ENCODE measurements around the gene MTF1.
A peak's percentile ranks its signal among the peaks of the same experiment; 100 is the strongest.
"Not testable (repeated sequence)": the region's sequence is repeated elsewhere in the genome, so short reads cannot be mapped to it uniquely, and the experiment has no call there.

MTF1 gene

DNA sequence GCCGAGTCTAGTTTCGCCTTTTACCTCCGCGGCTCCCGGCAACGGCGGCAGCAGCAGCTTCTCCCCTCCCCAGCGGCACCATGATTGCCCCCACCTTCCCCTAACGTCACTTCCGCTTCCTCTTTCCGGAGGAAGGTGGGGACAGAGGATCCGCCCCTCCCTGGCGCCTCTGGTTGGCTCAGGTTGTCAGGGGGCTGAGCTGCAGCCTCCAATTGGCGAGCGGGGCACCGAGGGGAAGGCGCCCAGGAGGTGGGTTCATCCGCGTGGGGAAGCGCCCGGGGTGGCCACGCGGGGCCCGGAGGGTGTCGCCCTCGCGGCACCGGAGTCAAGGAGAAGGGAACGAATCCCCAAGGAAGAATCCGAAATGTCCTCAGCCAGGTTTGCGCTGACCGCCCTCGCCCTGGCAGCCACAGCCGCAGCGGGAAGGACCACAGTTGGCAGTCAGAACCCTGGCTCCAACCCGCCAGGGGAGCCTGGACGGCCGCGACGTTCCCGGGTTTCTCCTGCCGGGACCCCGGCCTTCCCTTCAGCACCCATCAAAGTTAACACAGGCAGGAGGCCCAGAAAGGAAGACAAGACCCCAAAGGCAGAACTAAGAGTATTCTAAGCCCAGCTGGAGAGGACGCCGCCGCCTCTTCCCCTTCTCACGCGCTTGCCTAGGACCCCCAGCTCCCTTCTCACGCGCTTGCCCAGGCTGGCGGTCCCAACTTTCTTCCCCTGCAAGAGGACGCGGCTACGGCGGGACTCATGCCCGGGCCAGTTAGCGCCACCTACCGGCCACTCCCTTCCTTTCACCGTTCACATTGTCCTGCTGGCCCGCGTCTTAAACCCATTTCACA, at the start of gene MTF1:
TSS of gene MTF1 (minus strand) at position 86 of the 839 bp plus-strand sequence. CDS start 1,934 bp downstream, outside the sequence.
- no peak for TF ChIP-seq ZNF274 (IDR thresholded peaks at IDR 0.05; ENCODE audit: low read depth, low read length)
- peak within 1 kb of the TSS; percentile 84 for H3K4me3 ChIP-seq (ENCODE audit: low read length)

DNA sequence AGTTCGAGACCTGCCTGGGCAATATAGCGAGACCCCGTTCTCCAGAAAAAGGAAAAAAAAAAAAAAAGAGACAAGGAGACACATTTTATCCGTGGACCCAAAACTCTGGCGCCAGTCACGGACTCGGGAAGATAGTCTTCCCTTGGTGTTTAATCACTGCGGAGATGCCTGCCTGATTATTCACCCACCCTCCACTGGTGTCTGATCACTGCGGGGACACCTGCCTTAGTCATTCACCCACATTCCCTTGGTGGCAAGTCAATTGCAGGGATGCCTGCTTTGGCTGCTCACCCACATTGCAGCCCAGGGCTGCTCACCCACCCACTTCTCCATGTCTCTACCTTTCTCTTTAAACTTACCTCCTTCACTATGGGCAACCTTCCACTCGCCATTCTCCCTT, 49.1 kb upstream of the MTF1 start:
- H3K4me3 ChIP-seq (ENCODE audit: low read length): not testable (repeated sequence)

DNA sequence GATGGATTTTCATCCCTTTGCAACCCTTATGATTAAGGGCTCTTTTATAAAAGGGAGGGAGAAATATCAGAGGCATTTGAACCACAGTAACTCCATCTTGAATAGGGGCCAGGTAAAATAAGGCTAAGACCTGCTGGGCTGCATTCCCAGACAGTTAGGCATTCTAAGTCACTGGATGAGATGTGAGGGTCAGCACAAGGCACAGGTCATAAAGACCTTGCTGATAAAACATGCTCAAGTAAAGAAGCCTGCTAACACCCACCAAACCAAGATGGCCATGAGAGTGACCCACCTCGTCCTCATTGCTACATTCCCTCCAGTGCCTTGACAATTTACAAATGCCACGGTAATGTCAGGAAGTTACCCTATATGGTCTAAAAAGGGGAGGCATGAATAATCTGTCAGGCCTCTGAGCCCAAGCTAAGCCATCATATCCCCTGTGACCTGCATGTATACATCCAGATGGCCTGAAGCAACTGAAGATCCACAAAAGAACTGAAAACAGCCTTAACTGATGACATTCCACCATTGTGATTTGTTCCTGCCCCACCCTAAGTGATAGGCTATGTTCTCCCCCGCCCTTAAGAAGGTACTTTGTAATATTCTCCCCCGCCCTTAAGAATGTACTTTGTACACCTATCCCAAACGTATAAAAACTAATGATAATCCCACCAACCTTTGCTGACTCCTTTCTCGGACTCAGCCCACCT, 48.2 kb upstream of the MTF1 start:
- not testable (repeated sequence) for H3K4me3 ChIP-seq (ENCODE audit: low read length)

DNA sequence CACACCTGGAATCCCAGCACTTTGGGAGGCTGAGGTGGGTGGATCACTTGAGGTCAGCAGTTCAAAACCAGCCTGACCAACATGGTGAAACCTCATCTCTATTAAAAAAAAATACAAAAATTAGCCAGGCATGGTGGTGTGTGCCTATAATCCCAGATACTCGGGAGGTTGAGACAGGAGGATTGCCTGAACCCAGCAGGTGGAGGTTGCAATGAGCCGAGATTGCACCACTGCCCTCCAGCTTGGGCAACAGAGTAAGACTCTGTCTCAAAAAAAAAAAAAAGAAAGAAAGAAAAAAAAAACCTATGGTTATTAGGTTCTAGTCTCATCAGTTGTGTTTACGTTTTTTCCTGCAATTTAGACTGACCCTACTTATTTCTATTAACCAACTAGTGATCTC, 47.2 kb upstream of the MTF1 start:
- not testable (repeated sequence) for H3K4me3 ChIP-seq (ENCODE audit: low read length)

DNA sequence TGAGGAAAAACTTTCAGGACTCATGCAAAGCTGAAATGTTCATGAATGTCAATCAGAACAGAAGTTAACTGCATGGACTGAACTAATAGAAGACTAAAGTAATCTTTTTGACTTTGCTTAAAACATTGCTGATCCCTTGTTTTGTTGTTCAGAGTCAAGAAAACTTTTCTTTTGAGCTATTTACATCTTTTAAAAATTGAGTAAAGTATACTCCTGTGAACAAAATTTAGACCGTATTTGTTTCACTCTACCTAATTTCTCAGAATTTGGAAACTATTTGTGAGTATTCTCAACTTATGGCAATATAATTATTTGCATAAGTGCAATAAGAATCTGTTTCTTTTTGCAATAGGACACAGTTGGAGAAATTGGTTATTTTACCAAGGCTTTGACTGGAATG, 46.3 kb upstream of the MTF1 start:
- no peak for TF ChIP-seq ZNF274 (IDR thresholded peaks at IDR 0.05; ENCODE audit: low read depth, low read length)
- H3K4me3 ChIP-seq (ENCODE audit: low read length): no peak overlapping the region

DNA sequence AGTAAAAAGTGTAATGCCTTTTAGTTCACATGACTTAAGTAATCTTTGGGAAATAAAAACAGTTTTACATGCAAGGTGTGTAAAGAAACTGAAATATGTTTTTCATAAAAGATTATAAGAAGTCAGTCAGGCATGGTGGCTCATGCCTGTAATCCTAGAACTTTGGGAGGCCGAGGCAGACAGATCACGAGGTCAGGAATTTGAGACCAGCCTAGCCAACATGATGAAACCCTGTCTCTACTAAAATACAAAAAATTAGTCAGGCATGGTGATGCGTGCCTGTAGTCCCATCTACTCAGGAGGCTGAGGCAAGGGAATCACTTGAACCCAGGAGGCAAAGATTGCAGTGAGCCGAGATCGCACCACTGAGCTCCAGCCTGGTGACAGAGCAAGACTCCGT, 44.5 kb upstream of the MTF1 start:
- not testable (repeated sequence) for H3K4me3 ChIP-seq (ENCODE audit: low read length)

DNA sequence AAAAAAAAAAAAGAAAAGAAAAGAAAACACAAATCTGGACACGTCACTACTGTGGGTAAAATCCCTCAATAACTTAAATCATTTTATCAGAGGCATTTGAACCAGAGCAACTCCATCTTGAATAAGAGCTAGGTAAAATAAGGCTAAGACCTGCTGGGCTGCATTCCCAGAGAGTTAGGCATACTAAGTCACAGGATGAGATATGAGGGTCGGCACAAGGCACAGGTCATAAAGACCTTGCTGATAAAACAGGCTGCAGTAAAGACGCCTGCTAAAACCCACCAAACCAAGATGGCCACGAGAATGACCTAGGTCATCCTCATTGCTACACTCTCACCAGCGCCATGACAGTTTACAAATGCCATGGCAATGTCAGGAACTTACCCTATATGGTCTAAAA, 43.6 kb upstream of the MTF1 start:
- TF ChIP-seq ZNF274 (IDR thresholded peaks at IDR 0.05; ENCODE audit: low read depth, low read length): no peak
- H3K4me3 ChIP-seq (ENCODE audit: low read length): no peak overlapping the region

DNA sequence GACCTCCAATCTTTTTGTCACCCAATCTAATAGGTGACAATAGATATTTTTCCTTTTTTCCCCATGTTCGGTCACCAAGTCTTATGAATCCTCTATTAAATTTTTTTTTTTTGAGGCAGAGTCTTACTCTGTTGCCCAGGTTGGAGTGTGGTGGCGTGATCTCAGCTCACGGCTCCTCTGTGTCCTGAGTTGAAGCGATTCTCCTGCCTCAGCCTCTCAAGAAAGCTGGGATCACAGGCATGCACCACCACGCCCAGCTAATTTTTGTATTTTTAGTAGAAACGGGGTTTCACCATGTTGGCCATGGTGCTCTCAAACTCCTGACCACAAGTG, 42.5 kb upstream of the MTF1 start:
- H3K4me3 ChIP-seq (ENCODE audit: low read length): peak overlapping the region; percentile 11; the same call in 1 of the 2 replicates
- TF ChIP-seq ZNF274 (IDR thresholded peaks at IDR 0.05; ENCODE audit: low read depth, low read length): no peak

DNA sequence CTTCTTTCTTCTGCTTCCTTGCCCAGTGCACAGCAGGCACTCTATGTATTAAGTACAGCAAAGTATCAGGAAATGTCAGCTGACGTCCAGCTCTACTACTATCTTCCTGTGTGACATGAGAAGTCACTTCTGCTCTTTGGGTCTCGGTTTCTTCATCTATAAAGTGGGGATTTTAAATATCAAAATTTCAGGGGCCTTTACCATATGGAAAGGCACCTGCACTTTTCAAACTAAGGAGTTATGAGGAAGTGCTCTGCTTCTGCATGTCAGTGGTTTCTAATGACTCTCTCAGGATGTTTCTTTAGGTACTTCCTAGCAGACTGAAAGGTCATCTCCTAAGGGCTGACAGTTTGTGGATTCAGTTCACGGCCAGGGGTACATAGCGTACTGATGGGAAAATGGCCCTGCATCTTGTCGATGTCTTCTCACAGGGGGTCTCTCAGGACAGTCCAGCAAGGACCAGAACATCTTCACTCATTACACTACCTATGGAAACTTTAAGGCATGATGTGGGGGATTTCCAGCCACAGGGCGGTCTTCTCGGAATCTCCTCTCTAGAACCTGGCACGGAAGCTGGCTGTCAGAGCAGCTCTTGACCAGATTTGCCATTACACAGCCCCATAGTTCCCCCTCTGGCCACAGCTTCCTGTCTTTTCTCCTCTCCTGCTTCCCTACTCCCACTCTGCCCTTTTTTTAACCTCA, 42.0 kb upstream of the MTF1 start:
- no peak for TF ChIP-seq ZNF274 (IDR thresholded peaks at IDR 0.05; ENCODE audit: low read depth, low read length)
- H3K4me3 ChIP-seq (ENCODE audit: low read length): no peak overlapping the region; the same call in 1 of the 2 replicates

DNA sequence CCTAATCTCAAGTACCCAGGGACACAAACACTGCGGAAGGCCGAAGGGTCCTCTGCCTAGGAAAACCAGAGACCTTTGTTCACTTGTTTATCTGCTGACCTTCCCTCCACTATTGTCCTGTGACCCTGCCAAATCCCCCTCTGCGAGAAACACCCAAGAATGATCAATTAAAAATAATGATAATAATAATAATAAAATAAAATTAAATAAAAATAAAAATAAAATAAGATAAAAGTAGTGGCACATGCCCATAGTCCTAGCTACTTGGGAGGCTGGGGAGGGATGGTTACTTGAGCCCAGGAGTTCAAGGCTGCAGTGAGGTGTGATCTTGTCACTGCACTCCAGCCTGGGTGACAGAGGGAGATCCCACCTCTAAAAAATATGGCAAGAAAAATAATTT, 38.2 kb upstream of the MTF1 start:
- H3K4me3 ChIP-seq (ENCODE audit: low read length): not testable (repeated sequence)

DNA sequence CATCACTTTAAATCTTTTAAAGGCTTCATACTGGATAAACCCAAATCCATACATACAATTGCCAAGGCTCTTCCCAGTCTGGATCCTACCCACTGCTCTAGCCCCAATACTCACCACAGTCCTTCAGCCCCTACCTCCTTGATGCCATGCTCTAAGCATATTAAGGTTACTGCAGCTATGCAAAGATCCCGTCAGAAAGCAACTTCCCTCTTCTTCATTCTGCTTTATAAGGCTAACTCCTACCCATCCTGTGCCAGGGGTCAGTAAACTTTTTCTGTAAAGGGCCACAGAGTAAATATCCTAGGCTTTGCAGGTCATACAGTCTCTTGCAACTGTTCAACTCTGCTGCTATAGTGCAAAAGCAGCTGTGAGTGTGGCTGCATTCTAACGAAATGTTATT, 34.3 kb upstream of the MTF1 start:
- H3K4me3 ChIP-seq (ENCODE audit: low read length): no peak overlapping the region
- no peak for TF ChIP-seq ZNF274 (IDR thresholded peaks at IDR 0.05; ENCODE audit: low read depth, low read length)

DNA sequence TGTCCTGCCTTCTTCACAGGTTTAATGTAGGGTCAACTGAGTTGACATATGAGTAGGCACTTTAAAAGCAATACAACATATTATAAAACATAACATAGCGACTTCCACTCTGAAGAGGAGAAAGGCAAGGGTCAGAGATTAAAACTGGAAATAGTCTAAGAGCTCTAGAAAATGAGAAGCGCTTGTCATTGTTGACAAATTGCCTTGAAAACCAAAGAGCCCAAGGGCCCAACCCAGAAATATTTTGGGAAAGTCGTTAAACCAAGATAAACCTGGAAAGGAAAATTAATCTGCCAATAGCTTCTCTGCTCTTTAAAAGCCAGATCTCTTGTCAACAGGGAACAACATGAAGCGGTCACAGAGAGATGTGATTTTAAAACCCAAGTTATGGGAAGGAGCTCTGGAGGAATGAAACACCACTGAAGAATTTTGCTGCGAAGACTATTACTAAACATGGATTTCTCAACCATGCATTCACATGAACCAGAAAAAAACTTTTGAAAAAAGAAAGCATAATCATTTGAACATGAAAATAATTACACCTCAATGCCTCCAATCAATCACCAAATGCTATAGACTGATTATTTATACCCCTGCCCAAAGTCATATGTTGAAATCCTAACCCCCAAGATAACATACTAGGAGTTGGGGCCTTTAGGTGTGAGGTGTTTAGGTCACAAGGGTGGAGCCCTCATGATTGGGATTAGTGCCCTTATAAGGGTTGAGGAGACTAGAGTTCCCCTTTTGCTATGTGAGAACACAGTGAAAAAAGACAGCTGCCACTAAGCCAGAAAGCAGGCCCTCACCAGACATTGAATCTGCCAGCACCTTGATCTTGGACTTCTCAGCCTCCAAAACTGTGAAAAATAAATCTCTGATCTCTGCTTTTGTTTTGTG, 33.0 kb upstream of the MTF1 start:
- no peak for TF ChIP-seq ZNF274 (IDR thresholded peaks at IDR 0.05; ENCODE audit: low read depth, low read length)
- H3K4me3 ChIP-seq (ENCODE audit: low read length): no peak overlapping the region

DNA sequence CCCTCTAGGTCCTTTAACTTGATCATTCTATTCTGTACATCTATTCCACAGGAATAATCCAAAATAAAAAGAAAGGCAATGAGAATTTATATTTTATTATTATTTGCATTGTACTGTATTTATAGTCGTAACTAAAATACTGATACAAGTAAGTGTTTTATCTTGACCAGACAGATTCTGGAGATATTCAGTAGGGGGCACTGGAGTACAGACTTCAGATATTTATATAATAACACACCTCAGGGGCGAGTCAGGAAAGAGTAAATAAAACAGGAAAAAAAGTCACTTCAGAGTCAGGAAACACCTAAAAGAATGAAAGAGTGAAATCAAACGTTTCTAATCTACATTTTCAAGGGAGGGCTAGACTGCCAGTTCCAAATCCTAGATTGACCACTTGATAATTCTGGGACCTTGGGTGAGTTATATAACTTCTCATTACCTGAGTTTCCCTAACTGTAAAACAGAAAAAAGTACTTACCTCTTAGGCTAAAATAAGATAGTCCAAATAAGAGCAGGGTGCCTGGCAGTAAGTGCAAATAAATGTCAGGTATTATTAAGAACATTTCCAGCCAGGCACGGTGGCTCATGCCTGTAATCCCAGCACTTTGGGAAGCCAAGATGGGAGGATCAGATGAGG, 31.1 kb upstream of the MTF1 start:
- no peak for TF ChIP-seq ZNF274 (IDR thresholded peaks at IDR 0.05; ENCODE audit: low read depth, low read length)

More for the DNA sequence above, 31.1 kb upstream of the MTF1 start:
- no peak overlapping the region for H3K4me3 ChIP-seq (ENCODE audit: low read length)

All from GM08714 (cell line).